ENCODE measurements around the gene CHSY3. TPM values are rescaled to one million over a fixed set of nuclear protein-coding genes. Genes with fewer than 3 reads are reported as not detected.
"Not testable (repeated sequence)": the region's sequence is repeated elsewhere in the genome, so short reads cannot be mapped to it uniquely, and the experiment has no call there.

CHSY3 gene
- polyA plus RNA-seq, 3 donors from 2014 or later, result 0.06 to 0.84 (median 0.31) TPM

- peaks cover 0 to 2% (median 0%) of the 10 kb centered on the region in 3 donors for H3K27me3 Mint-ChIP-seq (ENCODE audit: low read depth in 3 of 3)
- no peak overlapping the region for H3K27ac Mint-ChIP-seq
- H3K4me3 Mint-ChIP-seq, result no peak overlapping the region
- DNase-seq, result no peak
- H3K4me1 Mint-ChIP-seq, result no peaks in the 10 kb centered on the region
- H3K36me3 Mint-ChIP-seq, result peaks cover 0 to 3% (median 0%) of the 10 kb centered on the region in 3 donors
- peaks cover 0 to 9% (median 4%) of the 10 kb centered on the region in 6 donors for H3K9me3 Mint-ChIP-seq
Measured at GRCh38 chr5:130198927-130199326, 294.7 kb downstream of the CHSY3 start.

- no peak overlapping the region for H3K27ac Mint-ChIP-seq
- peaks cover 0 to 12% (median under 1%) of the 10 kb centered on the region in 6 donors for H3K9me3 Mint-ChIP-seq
- H3K36me3 Mint-ChIP-seq, result peaks cover 0 to 3% (median 0%) of the 10 kb centered on the region in 3 donors
- H3K4me3 Mint-ChIP-seq, result no peak overlapping the region
- H3K4me1 Mint-ChIP-seq, result no peaks in the 10 kb centered on the region
- DNase-seq, result no peak
- H3K27me3 Mint-ChIP-seq (ENCODE audit: low read depth in 3 of 3), result peaks cover 0 to 2% (median 2%) of the 10 kb centered on the region in 3 donors
Measured at GRCh38 chr5:130206686-130207085, 302.4 kb downstream of the CHSY3 start.

- Mint-ChIP-seq H3K4me1 (no peaks in the 10 kb centered on the region), H3K36me3 (no peaks in the 10 kb centered on the region), H3K4me3 (no peak overlapping the region), H3K27ac (no peak overlapping the region), H3K9me3 (peaks cover 0 to 7% (median 3%) of the 10 kb centered on the region in 6 donors), H3K27me3 (ENCODE audit: low read depth in 3 of 3) (peaks cover 0 to 3% (median 2%) of the 10 kb centered on the region in 3 donors)
- no peak for DNase-seq
Measured at GRCh38 chr5:130213607-130214006, 309.3 kb downstream of the CHSY3 start.

DNA sequence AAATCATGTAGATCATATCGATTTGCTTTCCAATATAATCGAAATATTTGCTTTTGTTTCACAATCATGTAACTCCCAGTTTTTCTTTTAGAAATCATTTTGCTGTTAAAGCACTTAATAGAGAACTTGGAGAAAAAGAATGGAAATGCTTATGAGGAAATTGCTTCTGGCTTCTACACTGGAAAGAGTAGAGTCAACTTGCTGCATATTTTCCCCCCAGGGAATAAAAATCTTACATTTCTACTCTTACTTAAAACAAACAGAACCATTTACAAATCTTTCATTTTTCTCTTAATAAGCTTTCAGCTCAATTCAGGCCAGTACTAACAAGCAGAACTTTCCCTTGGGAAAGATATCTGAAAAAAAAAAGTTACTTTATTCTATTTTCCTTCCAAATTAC lies 312.0 kb downstream of the CHSY3 start:
- Mint-ChIP-seq H3K27me3 (ENCODE audit: low read depth in 3 of 3) (peaks cover 0 to 4% (median 2%) of the 10 kb centered on the region in 3 donors), H3K4me1 (no peaks in the 10 kb centered on the region), H3K9me3 (peaks cover 0 to 8% (median 3%) of the 10 kb centered on the region in 6 donors), H3K4me3 (no peak overlapping the region), H3K27ac (no peak overlapping the region), H3K36me3 (no peaks in the 10 kb centered on the region)
- DNase-seq, result no peak

DNA sequence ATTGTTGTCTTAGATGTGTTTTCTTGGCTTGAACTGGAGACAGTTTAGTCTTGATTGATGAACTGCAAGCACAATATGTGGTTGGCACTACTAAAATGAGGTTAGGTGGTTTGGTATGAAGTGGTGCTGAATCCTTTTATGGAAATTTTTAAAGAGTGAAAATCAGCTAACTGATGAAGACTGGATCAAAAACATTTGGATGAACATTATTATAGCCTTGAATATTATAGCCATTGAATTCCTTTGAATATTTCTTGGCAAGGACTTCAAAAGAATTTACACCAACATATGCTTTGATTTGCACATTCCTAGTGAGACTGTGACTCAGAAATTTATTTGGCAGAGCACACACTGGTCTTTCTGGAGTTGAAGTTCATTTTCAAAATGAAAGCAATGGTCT lies 318.3 kb downstream of the CHSY3 start:
- Mint-ChIP-seq H3K9me3 (peaks cover 0 to 13% (median 5%) of the 10 kb centered on the region in 6 donors), H3K4me3 (no peak overlapping the region), H3K27ac (no peak overlapping the region), H3K27me3 (ENCODE audit: low read depth in 3 of 3) (peaks cover 0 to 2% (median 1%) of the 10 kb centered on the region in 3 donors), H3K4me1 (no peaks in the 10 kb centered on the region), H3K36me3 (no peaks in the 10 kb centered on the region)
- DNase-seq, result no peak

GRCh38 chr5:130226556-130226955 lies 322.3 kb downstream of the CHSY3 start:
- not testable (repeated sequence) for DNase-seq; H3K4me1 Mint-ChIP-seq; H3K27ac Mint-ChIP-seq; H3K36me3 Mint-ChIP-seq; H3K4me3 Mint-ChIP-seq; H3K27me3 Mint-ChIP-seq (ENCODE audit: low read depth in 3 of 3)
- H3K9me3 Mint-ChIP-seq, result peaks cover 0 to 12% (median 5%) of the 10 kb centered on the region in 6 donors

DNA sequence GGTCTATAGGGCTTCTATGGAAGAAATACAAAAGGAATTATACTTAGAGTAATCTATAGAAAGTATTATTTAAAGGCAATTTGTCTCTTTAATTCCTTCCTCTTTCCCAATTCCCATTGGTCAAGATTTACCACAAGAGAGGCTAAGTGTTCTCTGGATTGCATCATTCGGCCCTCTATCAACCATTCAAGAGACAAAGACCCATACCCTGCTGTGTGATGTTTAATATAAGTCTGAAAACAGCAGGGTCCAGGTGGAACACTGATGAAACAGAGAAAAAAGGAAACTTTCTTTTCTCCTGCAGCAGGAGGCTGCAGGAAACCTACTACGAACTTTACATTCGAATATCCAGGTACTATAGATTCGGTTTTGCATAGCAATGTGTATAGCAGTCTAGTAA lies 323.4 kb downstream of the CHSY3 start:
- Mint-ChIP-seq H3K4me1 (no peaks in the 10 kb centered on the region), H3K9me3 (peaks cover 0 to 13% (median 5%) of the 10 kb centered on the region in 6 donors), H3K27me3 (ENCODE audit: low read depth in 3 of 3) (no peaks in the 10 kb centered on the region), H3K36me3 (no peaks in the 10 kb centered on the region), H3K27ac (no peak overlapping the region), H3K4me3 (no peak overlapping the region)
- no peak for DNase-seq

DNA sequence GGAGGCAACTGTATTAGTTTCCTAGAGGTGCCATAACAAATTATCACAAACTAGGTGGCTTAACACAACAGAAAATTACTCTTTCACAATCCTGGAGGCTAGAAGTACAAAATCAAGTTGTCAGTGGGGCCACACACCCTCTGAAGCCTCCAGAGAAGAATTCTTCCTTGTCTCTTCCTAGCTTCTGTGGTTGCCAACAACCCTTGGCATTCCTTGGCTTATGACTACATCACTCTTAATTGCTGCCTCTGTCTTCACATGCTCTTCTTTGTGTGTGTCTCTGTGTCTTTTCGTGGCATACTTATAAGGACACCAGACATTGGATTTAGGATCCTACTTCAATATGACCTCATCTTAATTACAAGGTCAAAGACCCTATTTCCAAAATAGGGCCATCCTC lies 327.5 kb downstream of the CHSY3 start:
- Mint-ChIP-seq H3K4me1 (no peaks in the 10 kb centered on the region), H3K4me3 (no peak overlapping the region), H3K27ac (no peak overlapping the region), H3K36me3 (no peaks in the 10 kb centered on the region), H3K9me3 (peaks cover 0 to 13% (median under 1%) of the 10 kb centered on the region in 6 donors), H3K27me3 (ENCODE audit: low read depth in 3 of 3) (no peaks in the 10 kb centered on the region)
- DNase-seq, result no peak

- no peak overlapping the region for H3K27ac Mint-ChIP-seq
- no peak for DNase-seq
- H3K27me3 Mint-ChIP-seq (ENCODE audit: low read depth in 3 of 3), result no peaks in the 10 kb centered on the region
- H3K4me3 Mint-ChIP-seq, result no peak overlapping the region
- H3K36me3 Mint-ChIP-seq, result no peaks in the 10 kb centered on the region
- peaks cover 0 to 4% (median 0%) of the 10 kb centered on the region in 6 donors for H3K9me3 Mint-ChIP-seq
- no peaks in the 10 kb centered on the region for H3K4me1 Mint-ChIP-seq
Measured at GRCh38 chr5:130234816-130235215, 330.6 kb downstream of the CHSY3 start.

Other genes with a start within 250 kb of the CHSY3 start
- not detected for gene MINAR2, start 156.4 kb upstream of the CHSY3 start, polyA plus RNA-seq